GM12875 (cell line): Measurements from ENCODE around the gene INPP5A.
A peak's percentile ranks its signal among the peaks of the same experiment; 100 is the strongest.
"Not testable (repeated sequence)": the region's sequence is repeated elsewhere in the genome, so short reads cannot be mapped to it uniquely, and the experiment has no call there.

ENCODE experiments used
- H3K4me3 ChIP-seq: one replicate; pipeline ENCODE4 v1.5.1; 2011; ENCODE audit warnings: low read depth, low read length, control low read depth
- TF ChIP-seq, protein P1 (sequence below): IDR thresholded peaks from 2 replicates; pipeline ENCODE4 v1.5.1; 2011; ENCODE audit warnings: low read depth, mild to moderate bottlenecking, control low read depth, inconsistent platforms, low read length, moderate library complexity, borderline replicate concordance; ENCODE audit not compliant: insufficient read depth

INPP5A gene

DNA sequence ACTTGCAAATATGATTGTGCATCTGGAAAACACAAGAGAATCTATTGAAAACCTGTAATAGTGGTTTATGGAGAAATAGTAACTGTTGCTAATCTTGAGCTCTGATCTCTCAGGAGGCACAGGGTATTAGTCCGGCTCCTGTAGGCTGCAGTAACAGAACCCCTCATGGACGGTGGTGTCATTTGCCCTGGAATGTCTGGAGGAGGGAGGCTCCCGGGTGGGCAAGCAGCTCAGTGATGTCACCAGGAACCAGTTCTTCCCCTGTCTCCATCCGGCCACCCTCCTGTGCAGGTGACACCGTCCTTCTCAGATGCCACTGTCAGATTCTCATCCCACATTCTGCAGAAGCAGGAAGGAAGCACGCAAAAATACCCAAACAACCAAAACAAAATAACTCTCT lies 29.3 kb downstream of the INPP5A start:
- H3K4me3 ChIP-seq = no peak overlapping the region
- TF ChIP-seq, protein P1, sequence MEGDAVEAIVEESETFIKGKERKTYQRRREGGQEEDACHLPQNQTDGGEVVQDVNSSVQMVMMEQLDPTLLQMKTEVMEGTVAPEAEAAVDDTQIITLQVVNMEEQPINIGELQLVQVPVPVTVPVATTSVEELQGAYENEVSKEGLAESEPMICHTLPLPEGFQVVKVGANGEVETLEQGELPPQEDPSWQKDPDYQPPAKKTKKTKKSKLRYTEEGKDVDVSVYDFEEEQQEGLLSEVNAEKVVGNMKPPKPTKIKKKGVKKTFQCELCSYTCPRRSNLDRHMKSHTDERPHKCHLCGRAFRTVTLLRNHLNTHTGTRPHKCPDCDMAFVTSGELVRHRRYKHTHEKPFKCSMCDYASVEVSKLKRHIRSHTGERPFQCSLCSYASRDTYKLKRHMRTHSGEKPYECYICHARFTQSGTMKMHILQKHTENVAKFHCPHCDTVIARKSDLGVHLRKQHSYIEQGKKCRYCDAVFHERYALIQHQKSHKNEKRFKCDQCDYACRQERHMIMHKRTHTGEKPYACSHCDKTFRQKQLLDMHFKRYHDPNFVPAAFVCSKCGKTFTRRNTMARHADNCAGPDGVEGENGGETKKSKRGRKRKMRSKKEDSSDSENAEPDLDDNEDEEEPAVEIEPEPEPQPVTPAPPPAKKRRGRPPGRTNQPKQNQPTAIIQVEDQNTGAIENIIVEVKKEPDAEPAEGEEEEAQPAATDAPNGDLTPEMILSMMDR = no peak

DNA sequence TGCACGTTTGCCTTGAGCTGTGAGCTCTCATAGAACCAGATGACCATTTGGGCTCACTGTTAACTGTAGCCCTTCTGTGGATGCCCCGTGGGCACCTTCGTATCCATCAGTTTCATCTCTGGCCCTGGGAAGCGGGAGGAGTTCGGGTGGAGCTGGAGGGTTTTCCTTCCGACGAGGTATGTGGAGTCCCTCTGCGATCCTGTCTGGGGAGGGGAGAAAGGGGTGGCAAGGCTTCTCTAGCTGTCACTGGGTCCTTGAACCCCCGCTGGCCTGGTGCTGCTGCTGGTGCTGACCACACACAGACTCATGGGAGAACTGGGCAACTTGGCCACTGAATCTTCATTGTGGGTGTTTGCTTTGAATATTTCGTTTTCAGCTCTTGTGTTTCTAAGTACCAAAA lies 32.7 kb downstream of the INPP5A start:
- H3K4me3 ChIP-seq = no peak overlapping the region
- TF ChIP-seq, protein P1 = no peak

DNA sequence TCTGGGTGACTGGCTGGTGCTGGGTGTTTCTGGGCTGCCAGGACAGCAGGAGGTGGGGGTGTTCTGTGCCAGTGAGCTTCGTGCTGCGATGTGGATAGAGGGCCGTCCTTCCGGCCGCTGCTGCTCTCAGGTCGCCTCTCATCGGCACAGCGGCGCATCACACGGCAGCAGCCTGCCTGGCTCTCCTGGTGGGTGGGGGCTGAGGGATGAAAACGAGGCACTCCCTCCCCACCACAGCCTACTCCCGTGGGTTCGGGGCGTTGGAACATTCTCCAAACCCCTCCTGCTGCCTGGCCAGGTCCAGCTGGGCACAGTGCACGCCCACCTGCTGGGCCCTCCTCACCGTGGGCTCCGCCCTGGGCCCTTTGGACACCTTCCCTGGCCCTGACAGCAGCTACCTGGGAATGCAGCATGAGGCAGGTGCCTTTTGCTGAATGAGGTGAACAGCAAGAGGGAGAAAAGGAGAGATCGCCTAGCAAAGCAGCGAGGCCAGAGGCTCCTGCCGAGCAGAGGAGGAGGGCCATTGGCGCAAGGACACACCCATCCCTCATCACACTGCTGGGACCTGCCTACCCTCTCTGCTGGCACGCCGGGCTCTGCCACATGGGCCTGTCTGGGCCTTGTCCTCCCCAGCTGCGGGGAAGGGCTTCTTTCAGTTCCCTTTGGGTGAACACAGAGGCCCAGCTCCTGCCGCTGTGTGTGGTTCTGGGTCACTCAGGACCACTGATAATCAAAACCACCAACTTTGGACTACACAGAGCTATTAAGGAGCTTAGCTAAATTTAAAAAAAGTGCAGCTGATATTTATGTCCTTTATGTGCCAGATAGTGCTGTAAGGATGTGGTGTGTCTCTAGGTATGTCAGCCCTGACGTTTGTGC lies 33.4 kb downstream of the INPP5A start:
- TF ChIP-seq, protein P1 = no peak
- peak overlapping the region; percentile 17 for H3K4me3 ChIP-seq

DNA sequence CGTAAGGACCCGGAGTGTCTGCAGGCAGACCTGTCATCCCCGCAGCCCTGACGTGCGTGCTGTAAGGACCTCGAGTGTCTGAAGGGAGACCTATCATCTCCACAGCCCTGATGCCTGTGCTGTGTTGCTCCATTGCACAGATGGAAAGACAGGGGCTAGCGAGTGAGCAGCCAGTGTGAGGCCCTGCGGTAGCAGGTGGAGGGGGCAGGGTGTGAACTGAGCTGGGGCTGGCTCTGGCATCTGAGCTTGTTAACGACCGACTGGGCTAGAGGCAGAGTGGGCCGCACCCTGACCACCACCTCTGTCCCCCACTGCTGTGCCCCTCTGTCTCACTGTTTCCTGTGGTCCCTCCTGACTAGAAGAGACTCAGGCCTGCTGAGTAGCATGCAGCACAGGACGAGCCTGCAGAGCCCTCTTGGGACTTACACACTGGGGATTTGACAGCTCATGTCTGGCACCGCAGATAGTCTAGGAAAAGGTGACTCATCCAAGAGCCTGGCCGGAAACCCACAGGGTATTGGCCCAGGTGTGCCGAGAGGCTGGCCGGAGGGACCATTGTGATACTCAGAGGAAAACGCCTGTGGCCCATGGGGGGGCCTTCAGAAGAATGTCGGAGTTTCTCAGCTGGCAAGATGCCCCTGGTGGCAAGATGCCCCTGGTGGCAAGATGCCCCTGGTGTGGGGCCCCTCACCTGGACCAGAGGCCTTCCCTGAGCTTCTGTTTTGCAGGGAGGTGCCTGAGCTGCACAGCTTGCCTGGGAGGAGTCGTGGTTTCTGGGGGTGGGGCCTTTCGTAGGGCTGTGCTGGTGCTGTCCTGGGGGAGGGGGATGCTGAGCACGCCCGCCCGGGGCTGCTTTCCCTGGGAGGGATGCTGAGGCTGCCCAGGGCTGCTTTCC lies 34.3 kb downstream of the INPP5A start:
- H3K4me3 ChIP-seq = peak overlapping the region; percentile 38
- TF ChIP-seq, protein P1 = no peak

DNA sequence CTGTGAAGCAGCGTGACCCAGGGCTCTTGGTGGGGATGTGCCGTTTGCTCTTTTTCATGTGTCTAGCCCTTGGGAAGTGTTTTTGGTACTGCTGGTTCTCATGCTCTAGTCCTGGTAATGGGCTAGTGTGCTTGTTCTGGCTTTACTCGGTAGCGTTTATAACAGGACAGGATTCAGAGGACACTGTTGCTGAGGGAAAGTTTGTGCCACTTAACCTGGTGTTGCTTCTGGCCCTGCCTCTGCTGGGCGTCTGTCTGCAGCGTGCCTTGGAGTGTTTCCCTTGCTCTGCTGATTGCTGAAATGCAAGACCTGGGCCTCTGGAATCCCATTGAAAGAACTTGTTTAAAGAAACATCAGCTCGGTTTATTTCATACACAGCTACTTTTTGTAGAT lies 35.0 kb downstream of the INPP5A start:
- peak overlapping the region; percentile 38 for H3K4me3 ChIP-seq
- TF ChIP-seq, protein P1 = no peak

DNA sequence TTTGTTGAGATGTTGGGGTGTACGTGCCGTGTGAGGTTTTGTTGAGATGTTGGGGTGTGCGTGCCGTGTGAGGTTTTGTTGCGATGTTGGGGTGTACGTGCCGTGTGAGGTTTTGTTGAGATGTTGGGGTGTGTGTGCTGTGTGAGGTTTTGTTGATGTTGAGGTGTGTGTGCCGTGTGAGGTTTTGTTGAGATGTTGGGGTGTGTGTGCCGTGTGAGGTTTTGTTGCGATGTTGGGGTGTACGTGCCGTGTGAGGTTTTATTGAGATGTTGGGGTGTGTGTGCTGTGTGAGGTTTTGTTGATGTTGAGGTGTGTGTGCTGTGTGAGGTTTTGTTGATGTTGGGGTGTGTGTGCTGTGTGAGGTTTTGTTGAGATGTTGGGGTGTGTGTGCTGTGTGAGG lies 35.4 kb downstream of the INPP5A start:
- H3K4me3 ChIP-seq = not testable (repeated sequence)

DNA sequence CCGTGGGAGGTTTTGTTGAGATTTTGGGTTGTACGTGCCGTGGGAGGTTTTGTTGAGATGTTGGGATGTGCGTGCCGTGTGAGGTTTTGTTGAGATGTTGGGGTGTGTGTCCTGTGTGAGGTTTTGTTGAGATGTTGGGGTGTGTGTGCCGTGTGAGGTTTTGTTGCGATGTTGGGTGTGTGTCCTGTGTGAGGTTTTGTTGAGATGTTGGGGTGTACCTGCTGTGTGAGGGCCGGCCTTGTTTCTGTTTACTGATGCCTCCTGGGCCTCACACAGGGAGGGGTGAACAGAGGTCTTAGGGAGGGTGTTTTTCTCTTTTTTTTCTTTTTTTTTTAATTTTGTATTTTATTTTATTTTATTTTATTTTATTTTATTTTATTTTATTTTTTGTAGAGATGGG lies 36.7 kb downstream of the INPP5A start:
- H3K4me3 ChIP-seq = no peak overlapping the region
- TF ChIP-seq, protein P1 = no peak
